Activated T-cell treated with anti-CD3 and anti-CD28 coated beads, Interleukin-2, amount 50 U/mL, for 72 hours (primary cell): ENCODE measurements around the gene PMEPA1. TPM values are rescaled to one million over a fixed set of nuclear protein-coding genes. Genes with fewer than 3 reads are reported as not detected.

Experiments used
- ATAC-seq, 2 donors: fragments of 150-1000 bp; cut with Tn5 transposase; replicated peaks in 1 of 2; 2 replicates each; pipeline ENCODE4 v1.10.0; 2021; ENCODE audit warnings: moderate library complexity in 2 of 2, mild to moderate bottlenecking in 1 of 2
- DNase-seq, 2 donors: peaks; one replicate each; pipeline ENCODE4 v3.0.0; 2021 to 2022; ENCODE audit warnings: mixed read lengths in 1 of 2
- H3K27ac Mint-ChIP-seq: one replicate; pipeline ENCODE4 v1.8.0; 2022; ENCODE audit warnings: mild to moderate bottlenecking, moderate library complexity, mixed read lengths
- H3K27me3 Mint-ChIP-seq: one replicate; pipeline ENCODE4 v1.8.0; 2022; ENCODE audit warnings: low read depth, mixed read lengths
- H3K36me3 Mint-ChIP-seq, 2 donors: one replicate each; pipeline ENCODE4 v1.8.0; 2022; ENCODE audit warnings: mixed read lengths in 2 of 2, mild to moderate bottlenecking in 1 of 2; ENCODE audit not compliant: insufficient read depth in 2 of 2
- H3K4me1 Mint-ChIP-seq: one replicate; pipeline ENCODE4 v1.8.0; 2022; ENCODE audit warnings: low read depth, mixed read lengths
- H3K4me3 Mint-ChIP-seq, 2 donors: one replicate each; pipeline ENCODE4 v1.8.0; 2022; ENCODE audit warnings: mild to moderate bottlenecking in 2 of 2, mixed read lengths in 2 of 2, moderate library complexity in 2 of 2
- H3K9me3 Mint-ChIP-seq, 2 donors: one replicate each; pipeline ENCODE4 v1.8.0; 2022; ENCODE audit warnings: mixed read lengths in 2 of 2
- total RNA-seq, 2 donors: library from RNA; stranded (reverse); gene quantifications; one replicate each; pipeline ENCODE4 v1.2.3, GENCODE V29; 2022

Gene PMEPA1
- total RNA-seq, 2 donors from 2014 or later = 4.3 to 4.6 TPM

DNA sequence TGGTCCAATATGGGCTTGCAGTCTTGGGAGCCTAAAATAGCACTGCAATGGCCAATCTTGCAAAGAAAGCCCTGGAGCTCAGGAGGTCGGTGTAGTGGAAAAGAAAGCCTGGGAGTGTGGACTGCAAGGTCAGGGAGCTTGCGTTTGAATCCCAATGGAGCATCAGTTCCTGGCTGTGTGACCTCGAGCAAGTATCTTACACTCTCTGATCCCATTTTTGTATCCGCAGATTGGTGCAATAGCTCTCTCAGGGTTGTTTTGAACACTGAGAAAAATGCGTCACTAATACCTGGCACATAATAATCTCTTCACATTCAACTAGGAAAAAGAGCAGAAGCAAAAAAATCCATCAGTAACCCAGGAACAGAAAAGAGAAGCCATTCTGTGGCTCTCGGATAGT lies 7.3 kb downstream of the PMEPA1 start:
- ATAC-seq (no peak), DNase-seq (no peak)
- Mint-ChIP-seq H3K4me3 (no peak overlapping the region), H3K27ac (no peak overlapping the region), H3K27me3 (peaks cover 5% of the 10 kb centered on the region), H3K4me1 (peaks cover 48% of the 10 kb centered on the region), H3K9me3 (no peaks in the 10 kb centered on the region), H3K36me3 (no peaks in the 10 kb centered on the region)

DNA sequence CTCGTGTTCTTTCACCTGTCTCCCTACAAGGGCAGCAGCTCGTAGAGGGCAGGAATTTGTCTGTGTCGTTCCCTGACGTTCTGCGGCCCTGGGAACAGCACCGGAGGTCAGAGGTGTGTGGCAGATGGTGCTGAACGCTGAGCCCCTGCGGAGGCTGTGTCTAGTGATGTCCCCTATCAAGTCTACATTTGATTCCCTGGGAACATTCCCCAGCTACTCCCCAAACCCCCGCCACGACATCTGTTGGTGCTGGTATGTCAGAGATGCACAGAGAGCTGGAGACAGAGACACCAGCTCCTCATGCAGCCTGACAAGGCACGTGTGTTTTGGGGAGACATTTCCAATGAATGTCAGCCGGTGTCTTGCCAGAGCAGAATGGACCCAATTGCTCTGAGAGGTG lies 7.7 kb downstream of the PMEPA1 start:
- ATAC-seq (no peak), DNase-seq (no peak)
- Mint-ChIP-seq H3K36me3 (no peaks in the 10 kb centered on the region), H3K27me3 (peaks cover 2% of the 10 kb centered on the region), H3K4me3 (no peak overlapping the region), H3K27ac (no peak overlapping the region), H3K4me1 (peaks cover 48% of the 10 kb centered on the region), H3K9me3 (no peaks in the 10 kb centered on the region)

DNA sequence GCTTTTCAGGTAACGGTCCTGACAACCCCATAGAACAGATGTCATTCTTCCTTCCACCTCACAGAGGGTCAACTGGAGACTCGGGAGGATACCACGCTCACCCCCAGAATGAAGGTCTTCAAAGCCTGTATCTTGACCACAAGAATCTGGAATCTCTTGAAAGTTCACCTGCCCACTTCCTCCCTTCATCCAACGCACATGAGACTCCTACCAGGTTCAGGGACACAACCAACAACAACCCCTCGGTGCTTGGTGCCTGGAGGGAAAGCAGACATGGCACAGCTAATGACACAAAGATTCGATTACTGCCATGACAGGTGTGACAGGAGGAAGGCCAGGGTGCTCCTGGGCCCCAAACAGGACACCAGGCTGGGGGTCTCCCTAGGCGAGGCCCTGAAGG lies 8.2 kb downstream of the PMEPA1 start:
- no peak overlapping the region for H3K4me3 Mint-ChIP-seq
- no peak for DNase-seq
- no peak overlapping the region for H3K27ac Mint-ChIP-seq
- H3K36me3 Mint-ChIP-seq = no peaks in the 10 kb centered on the region
- no peaks in the 10 kb centered on the region for H3K9me3 Mint-ChIP-seq
- ATAC-seq = no peak
- H3K27me3 Mint-ChIP-seq = peaks cover 5% of the 10 kb centered on the region
- H3K4me1 Mint-ChIP-seq = peaks cover 49% of the 10 kb centered on the region

DNA sequence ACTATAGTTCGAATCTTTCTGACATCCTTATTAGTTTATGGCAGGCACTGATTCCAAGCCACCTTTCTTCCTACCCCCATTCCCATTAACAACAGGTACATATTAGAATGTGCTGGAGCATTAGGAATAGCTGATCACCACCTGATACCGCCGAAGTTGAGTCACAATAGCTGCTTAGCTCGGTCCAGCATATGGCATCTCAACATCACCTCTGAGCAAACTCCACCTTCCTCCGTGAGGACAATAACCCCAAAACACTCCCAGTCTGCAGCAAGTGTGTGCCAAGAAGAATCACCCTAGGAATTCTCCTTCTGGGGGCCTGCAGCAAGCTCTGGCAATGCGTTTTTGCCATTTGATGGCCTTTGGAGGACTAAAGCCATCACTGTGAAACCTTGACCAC lies 8.7 kb downstream of the PMEPA1 start:
- ATAC-seq (no peak), DNase-seq (no peak)
- no peaks in the 10 kb centered on the region for H3K9me3 Mint-ChIP-seq
- peaks cover 49% of the 10 kb centered on the region for H3K4me1 Mint-ChIP-seq
- H3K4me3 Mint-ChIP-seq = no peak overlapping the region
- peaks cover 5% of the 10 kb centered on the region for H3K27me3 Mint-ChIP-seq
- H3K36me3 Mint-ChIP-seq = no peaks in the 10 kb centered on the region
- no peak overlapping the region for H3K27ac Mint-ChIP-seq

DNA sequence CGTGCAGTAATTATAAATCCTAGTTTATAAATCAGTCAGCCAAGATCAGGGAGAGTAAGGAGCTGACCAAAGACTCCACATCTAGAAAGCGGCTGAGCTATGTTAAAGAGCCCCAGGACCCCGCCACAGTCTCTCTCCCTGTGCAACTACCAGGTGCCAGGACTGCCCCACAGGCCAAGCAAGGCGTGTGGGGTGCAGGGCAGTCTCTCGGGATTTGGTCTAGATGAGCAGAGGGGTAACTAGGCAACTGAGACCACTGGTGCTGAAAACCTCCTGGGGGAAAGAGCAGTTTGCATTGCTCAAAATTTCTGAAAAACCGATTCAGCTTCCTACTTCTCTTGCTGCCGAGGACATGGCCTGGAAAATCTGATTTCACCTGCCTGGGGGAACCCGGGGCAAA lies 10.4 kb downstream of the PMEPA1 start:
- DNase-seq (no peak), ATAC-seq (no peak)
- peaks cover 49% of the 10 kb centered on the region for H3K4me1 Mint-ChIP-seq
- H3K27ac Mint-ChIP-seq = no peak overlapping the region
- no peaks in the 10 kb centered on the region for H3K9me3 Mint-ChIP-seq
- peak overlapping the region; percentile 81 to 86 for H3K4me3 Mint-ChIP-seq
- no peaks in the 10 kb centered on the region for H3K36me3 Mint-ChIP-seq
- H3K27me3 Mint-ChIP-seq = peaks cover 5% of the 10 kb centered on the region

DNA sequence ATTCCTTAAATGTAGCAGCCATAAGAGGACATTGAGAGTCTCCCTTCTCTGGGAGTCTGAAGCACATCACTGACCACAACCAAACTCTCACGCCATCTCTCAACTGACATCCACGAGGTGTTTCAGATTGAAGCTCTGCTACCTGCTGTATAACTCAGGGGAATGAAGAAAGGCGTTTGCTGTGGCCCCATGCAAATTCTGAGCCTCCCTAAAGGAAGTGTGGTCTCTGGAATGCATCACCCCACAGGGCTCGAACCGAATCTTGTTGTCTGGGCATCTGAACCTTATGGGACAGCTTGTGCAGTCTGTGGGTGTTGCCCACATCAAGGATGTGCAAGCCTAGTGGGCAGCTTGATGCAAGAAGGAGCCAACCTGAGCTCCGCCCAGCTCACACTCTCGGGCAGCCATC lies 10.9 kb downstream of the PMEPA1 start:
- H3K4me3 Mint-ChIP-seq = peak overlapping the region; percentile 81 to 86
- H3K9me3 Mint-ChIP-seq = no peaks in the 10 kb centered on the region
- no peaks in the 10 kb centered on the region for H3K36me3 Mint-ChIP-seq
- peak; percentile 24 to 28 for DNase-seq
- peak overlapping the region; percentile 68 for H3K27ac Mint-ChIP-seq
- ATAC-seq = peak; percentile 46 to 47
- peaks cover 49% of the 10 kb centered on the region for H3K4me1 Mint-ChIP-seq
- peaks cover 5% of the 10 kb centered on the region for H3K27me3 Mint-ChIP-seq

DNA sequence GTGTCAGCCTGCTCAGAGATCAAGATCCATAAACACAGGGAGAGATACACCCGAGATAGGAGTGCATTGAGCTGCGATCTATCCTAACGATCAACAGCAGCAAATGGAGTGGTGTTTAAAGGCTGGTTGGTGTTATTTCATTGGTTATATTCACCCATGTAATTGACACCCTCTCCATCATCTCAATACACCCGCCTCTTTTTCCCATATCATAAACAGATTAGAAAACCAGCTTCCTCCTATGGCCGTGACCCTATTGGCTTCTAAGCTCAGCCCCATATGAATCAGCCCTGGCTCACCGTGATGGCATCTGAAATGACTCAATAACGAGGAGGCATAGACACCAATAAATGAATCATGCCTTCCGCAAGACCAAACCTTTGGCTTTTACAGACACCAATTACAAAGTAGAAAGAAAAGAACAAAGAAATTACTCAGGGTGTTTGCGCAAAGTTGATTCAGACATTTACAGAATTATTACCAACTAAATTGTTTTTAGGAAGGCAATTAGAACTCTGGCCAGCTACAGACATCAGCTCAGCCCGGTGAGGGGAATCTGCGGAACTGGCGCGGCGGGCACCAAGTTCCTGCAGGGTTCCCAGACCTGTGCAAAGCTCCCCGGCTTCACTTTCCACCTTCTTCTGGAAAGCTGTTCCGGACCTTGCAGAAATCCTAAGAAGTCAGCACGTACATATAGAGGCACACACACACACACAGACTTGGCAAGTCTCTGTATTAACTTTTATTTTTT lies 11.5 kb downstream of the PMEPA1 start:
- peak; percentile 80 to 88 for DNase-seq
- Mint-ChIP-seq H3K9me3 (no peaks in the 10 kb centered on the region), H3K4me1 (peaks cover 49% of the 10 kb centered on the region), H3K27me3 (peaks cover 5% of the 10 kb centered on the region), H3K36me3 (no peaks in the 10 kb centered on the region), H3K27ac (peak overlapping the region; percentile 68), H3K4me3 (peak overlapping the region; percentile 81 to 86)
- ATAC-seq = peak; percentile 98

DNA sequence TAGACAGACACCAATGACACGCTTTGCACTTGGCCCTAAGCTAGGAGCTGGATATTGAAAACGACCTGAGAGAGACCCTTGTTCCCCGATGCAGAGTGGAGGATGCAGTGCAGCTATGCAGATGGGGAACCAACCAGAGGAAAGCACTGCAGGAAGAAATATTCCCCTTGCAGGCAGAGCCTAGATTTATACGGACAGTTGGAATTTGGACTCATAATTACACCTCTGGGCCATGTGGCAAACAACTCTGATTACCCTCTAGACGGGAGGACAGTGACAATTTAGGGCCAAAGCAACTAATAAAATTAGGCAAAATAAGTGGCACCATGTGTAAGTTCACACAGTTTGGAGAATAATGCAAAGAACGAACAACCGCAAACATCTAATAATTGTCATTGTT lies 12.3 kb downstream of the PMEPA1 start:
- no peak for DNase-seq
- Mint-ChIP-seq H3K4me3 (no peak overlapping the region), H3K4me1 (peaks cover 49% of the 10 kb centered on the region), H3K36me3 (no peaks in the 10 kb centered on the region), H3K27ac (no peak overlapping the region), H3K27me3 (peaks cover 5% of the 10 kb centered on the region), H3K9me3 (no peaks in the 10 kb centered on the region)
- ATAC-seq = no peak

DNA sequence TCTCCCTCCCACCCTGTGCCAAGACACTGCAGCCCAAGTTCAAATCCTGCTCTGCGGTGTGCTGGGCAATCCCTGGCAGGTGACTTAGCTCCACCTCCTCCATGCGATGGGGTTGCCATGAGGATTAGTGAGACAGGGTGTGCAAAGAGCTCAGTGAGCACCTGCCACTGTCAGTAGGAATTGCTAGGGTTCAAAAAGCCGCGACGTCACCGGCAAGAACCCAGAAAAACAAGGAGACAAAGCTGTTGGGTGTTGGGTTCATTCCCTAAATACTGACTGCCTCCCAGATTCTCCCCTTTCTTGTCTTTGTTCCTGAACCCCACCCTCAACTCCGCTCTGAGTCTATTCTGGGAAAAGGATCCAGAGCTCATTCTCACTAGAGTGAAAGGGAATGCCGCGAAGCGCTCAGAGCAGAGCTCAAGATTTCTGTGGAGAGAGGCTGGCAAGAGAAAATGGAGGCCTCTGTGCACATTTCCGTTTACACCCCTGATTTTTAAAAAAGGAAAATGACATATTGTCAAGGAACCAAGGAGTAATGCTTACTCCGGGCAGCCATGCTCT lies 13.3 kb downstream of the PMEPA1 start:
- DNase-seq (no peak), ATAC-seq (no peak)
- no peaks in the 10 kb centered on the region for H3K36me3 Mint-ChIP-seq
- no peak overlapping the region for H3K27ac Mint-ChIP-seq
- no peak overlapping the region for H3K4me3 Mint-ChIP-seq
- peaks cover 42% of the 10 kb centered on the region for H3K4me1 Mint-ChIP-seq
- H3K27me3 Mint-ChIP-seq = peaks cover 5% of the 10 kb centered on the region
- H3K9me3 Mint-ChIP-seq = no peaks in the 10 kb centered on the region

DNA sequence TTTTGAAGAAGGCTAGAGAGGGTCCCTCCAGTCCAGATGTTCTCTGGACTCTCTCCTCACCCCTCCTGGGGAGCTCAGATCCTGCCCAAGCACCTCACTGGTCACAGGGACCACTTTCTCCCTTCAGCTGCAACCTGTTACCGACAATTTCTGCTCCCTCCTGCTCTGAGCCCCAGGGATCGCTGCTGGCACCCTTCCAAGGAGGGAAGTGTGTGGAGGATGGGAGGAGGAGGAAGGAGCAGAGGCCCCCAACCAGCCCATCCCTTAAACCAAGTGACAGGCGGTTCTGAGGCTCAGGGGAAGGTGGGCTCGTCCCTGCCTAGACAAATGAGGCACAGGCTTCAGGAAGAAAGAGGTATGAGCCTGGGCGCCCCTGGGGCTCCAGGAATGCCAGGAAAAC lies 13.9 kb downstream of the PMEPA1 start:
- Mint-ChIP-seq H3K4me1 (peaks cover 36% of the 10 kb centered on the region), H3K9me3 (no peaks in the 10 kb centered on the region), H3K27me3 (peaks cover 5% of the 10 kb centered on the region), H3K36me3 (no peaks in the 10 kb centered on the region), H3K4me3 (no peak overlapping the region), H3K27ac (no peak overlapping the region)
- ATAC-seq (no peak), DNase-seq (no peak)

DNA sequence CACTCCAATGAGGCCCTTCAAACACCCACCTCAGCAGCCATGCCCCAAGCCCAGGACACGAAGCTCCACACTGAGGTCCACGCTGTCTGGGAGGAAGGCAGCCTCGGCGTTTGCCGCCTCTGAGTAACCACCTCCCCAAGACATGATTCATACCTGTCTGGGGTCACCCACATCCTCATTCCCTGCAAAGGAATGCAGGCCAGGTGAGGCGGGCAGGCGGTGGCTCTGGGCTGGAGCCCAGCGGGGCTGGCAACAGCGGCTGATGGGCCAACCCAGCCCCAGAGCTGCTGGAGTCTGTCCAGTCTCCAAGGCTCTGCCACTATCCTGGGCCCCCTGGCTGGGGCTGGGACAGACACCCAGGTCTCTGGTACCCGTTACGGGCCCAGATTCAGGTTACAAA lies 14.8 kb downstream of the PMEPA1 start:
- Mint-ChIP-seq H3K27ac (no peak overlapping the region), H3K36me3 (no peaks in the 10 kb centered on the region), H3K4me1 (peaks cover 31% of the 10 kb centered on the region), H3K4me3 (no peak overlapping the region), H3K9me3 (no peaks in the 10 kb centered on the region), H3K27me3 (peaks cover 5% of the 10 kb centered on the region)
- no peak for ATAC-seq
- DNase-seq = no peak

DNA sequence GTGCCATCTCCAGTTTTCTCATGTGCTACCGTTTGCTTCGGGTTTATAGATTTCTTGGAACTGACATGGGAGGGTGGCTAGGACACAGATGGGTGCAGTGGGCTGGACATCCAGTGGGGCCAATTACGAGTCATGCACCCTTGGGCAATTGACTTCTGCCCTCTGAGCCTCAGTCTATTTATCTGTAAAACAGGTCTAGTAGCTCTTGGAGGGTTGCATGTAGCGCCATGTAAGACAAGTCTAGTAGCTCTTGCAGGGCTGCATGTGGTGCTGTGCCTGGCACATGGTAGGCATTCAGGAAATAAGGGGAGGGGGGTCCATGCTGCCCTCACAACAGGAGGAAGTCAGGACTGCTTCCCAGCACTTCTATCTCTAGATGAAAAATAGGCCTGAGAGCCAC lies 15.3 kb downstream of the PMEPA1 start:
- ATAC-seq (no peak), DNase-seq (no peak)
- Mint-ChIP-seq H3K4me1 (peaks cover 26% of the 10 kb centered on the region), H3K36me3 (no peaks in the 10 kb centered on the region), H3K9me3 (no peaks in the 10 kb centered on the region), H3K27me3 (peaks cover 5% of the 10 kb centered on the region), H3K4me3 (no peak overlapping the region), H3K27ac (no peak overlapping the region)

DNA sequence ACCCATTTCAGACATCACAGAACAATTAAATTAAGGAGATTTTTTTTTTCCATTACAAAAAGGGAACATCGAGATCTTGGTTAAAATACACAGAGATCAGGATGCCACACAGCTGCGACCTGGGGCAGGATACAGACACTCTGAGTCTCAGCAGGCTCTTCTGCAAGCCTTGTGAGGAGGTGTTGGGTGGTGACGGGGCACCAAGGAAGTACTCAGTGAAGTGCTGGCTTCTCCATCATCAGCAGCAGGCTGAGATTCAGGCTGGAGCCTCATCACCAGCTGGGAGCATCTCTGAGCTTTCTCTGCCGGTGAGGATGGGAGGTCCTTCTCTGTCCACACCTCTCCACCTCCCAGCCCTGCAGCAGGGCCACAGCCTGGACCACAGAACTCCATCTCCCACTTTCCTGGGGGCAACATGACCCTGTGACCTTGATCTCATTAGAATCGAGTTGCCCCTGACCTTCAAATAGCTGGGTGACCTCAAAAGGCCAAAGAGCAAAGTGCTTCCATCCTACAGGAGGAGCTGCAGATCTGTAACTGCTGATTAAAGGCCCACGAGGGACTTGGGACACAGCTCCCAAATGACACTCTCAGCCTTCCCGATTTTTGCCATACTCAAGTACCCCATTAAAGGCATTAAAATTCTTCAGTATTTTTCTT lies 16.0 kb downstream of the PMEPA1 start:
- Mint-ChIP-seq H3K9me3 (no peaks in the 10 kb centered on the region), H3K4me3 (no peak overlapping the region), H3K27ac (no peak overlapping the region), H3K27me3 (peaks cover 5% of the 10 kb centered on the region), H3K4me1 (peaks cover 19% of the 10 kb centered on the region), H3K36me3 (no peaks in the 10 kb centered on the region)
- DNase-seq (no peak), ATAC-seq (no peak)
